ENCODE results near the gene DMRT3.

Gene DMRT3

GRCh38 chr9:962023-962422 lies 14.4 kb upstream of the DMRT3 start:
- TF ChIP-seq GATA2 (IDR thresholded peaks at IDR 0.05; ENCODE audit: low read depth, low read length) (no peak), GATA3 (IDR thresholded peaks at IDR 0.05; ENCODE audit: low read depth, low read length) (no peak)

DNA sequence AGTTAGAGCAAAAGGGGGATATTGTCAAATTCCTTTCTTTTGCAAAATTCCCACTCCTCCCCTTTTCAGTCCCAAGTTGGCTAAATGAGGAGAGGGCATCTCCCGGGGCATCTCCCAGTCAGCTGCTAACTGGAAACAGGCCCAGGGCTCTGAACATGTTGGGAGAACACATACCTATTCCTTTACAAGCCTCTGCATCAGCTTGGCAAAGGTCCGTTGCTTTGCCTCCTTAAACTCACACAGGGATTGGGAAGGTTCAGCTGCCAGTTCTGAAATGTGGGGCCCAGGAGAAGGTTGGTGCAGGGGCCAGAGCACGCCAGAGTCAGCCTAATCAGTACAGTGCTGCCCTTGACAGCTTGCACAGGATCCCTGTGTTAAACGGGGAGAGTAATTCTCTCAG lies 11.0 kb upstream of the DMRT3 start:
- TF ChIP-seq GATA2 (IDR thresholded peaks at IDR 0.05; ENCODE audit: low read depth, low read length) (no peak), GATA3 (IDR thresholded peaks at IDR 0.05; ENCODE audit: low read depth, low read length) (no peak)

- TF ChIP-seq GATA3 (IDR thresholded peaks at IDR 0.05; ENCODE audit: low read depth, low read length) (no peak), GATA2 (IDR thresholded peaks at IDR 0.05; ENCODE audit: low read depth, low read length) (no peak)
Measured at GRCh38 chr9:966870-967269, 9.6 kb upstream of the DMRT3 start.

GRCh38 chr9:967436-967835 lies 9.0 kb upstream of the DMRT3 start:
- TF ChIP-seq GATA3 (IDR thresholded peaks at IDR 0.05; ENCODE audit: low read depth, low read length), result no peak
- no peak for TF ChIP-seq GATA2 (IDR thresholded peaks at IDR 0.05; ENCODE audit: low read depth, low read length)

DNA sequence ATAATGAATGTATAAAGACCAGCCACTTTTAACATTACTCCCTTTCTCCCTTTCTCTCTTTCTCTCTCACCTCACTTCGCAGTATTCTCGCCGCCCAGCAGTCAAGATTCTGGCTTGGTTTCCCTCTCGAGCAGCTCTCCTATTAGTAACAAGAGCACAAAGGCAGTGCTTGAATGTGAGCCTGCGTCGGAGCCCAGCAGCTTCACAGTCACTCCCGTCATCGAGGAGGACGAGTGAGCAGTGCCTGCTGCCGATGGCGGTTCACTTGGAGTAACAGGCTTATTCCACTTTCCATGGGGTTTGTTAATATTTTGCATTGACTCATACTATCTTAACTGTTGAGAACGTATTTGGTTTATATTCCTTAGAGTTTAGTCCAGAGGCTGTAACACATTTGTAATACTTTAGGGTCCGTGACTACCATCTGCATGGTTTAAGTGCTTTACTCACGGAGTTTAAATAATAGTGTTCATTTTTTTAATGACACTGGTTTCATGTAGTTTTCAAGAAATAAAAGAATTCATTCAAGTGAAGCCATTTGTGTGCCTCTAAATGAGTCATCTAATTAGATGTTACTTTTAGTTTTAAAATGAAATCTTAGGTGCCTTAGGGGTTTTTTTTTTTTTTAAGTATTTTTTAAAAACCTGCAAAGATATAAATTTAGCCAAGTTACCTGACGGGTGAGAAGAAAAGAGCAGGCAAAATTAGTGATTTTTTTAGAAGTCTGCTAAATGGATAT lies 8.4 kb upstream of the DMRT3 start:
- TF ChIP-seq GATA3 (IDR thresholded peaks at IDR 0.05; ENCODE audit: low read depth, low read length), result no peak

DNA sequence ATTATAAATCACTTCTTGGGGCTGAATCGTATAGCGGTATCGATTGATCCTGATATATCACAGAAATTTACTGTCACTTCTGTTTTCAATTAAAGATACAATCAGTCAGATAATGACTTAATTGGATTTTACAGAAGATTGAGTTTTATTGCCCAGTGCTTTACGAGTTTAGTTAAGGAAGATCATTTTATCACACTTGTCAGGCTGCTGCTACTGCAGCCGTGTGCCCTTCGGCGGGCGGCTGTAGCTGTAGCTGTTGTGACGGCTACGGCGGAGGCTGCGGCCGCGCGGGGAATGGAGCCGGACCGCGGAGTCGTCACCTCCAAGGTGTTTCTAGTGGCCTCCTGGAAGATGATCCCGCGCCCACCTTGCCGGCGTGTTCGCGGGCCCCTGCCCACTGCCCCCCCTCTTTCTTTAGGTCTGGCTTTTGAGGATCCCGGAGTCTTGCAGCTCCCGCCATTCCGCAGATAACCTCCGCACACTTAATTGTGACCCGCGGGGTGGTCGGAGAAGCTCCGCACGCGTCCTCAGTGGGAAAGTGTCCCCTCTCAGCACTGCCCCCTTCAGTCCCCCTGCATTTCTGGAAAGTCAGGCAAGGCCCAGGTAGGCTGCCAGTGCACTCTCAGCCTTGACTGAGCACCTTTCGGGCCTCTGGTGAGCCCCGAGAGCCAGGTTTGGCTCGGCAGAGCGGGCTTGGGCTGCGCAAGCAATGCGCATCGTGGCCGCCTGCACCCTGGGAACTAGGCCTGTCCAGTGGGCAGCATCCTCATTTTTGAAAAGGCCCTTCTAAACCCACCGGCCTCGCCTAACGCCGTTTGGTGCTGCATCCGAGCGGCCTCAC lies 6.9 kb upstream of the DMRT3 start:
- TF ChIP-seq GATA2 (IDR thresholded peaks at IDR 0.05; ENCODE audit: low read depth, low read length), result no peak
- no peak for TF ChIP-seq GATA3 (IDR thresholded peaks at IDR 0.05; ENCODE audit: low read depth, low read length)

GRCh38 chr9:970151-970996 lies 6.1 kb upstream of the DMRT3 start:
- TF ChIP-seq GATA3 (IDR thresholded peaks at IDR 0.05; ENCODE audit: low read depth, low read length) (no peak), GATA2 (IDR thresholded peaks at IDR 0.05; ENCODE audit: low read depth, low read length) (no peak)

- no peak for TF ChIP-seq GATA2 (IDR thresholded peaks at IDR 0.05; ENCODE audit: low read depth, low read length)
- TF ChIP-seq GATA3 (IDR thresholded peaks at IDR 0.05; ENCODE audit: low read depth, low read length), result no peak
Measured at GRCh38 chr9:971901-972500, 4.5 kb upstream of the DMRT3 start.

DNA sequence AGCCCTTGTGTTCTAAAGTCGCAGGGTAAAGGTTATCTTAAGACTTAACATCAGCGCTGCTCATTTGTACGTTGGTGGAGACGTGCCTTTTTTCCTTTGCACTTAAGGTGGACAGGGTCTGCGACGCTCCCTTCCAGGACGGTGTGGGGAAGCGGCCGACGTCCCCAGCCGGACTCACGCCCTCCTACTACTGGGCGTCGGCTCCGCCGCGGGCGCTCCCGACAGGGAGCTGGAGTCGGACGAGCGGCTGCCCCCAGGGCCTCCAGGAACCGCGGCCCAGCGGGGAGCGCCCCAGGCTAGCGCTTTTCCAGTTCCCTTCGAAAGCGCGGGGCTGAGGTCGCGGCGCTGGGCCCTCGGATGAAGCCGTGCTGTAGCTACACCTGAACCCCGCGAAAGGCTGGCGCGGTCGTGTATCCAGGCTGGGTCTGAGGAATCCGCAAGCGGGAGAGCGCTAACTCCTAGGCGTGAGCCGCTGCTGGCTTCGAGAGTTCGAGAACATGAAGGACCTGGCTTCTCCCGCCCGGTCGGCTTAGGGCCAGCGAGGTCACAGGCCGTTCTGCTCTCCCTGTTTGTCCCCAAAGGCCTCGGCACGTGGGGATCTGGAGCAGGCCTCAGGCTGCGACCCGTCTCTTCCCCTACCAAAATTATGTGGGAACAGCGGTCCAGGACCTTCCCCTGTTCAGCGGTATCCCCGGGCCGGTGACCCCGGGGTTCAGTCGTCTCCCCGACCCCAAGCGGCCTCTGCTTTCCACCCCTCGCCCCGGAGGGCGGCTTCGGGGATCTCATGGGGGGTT lies 3.8 kb upstream of the DMRT3 start:
- TF ChIP-seq GATA3 (IDR thresholded peaks at IDR 0.05; ENCODE audit: low read depth, low read length), result no peak
- no peak for TF ChIP-seq GATA2 (IDR thresholded peaks at IDR 0.05; ENCODE audit: low read depth, low read length)

- TF ChIP-seq GATA3 (IDR thresholded peaks at IDR 0.05; ENCODE audit: low read depth, low read length), result no peak
Measured at GRCh38 chr9:973295-973834, 3.1 kb upstream of the DMRT3 start.

GRCh38 chr9:974031-974995 lies 2.1 kb upstream of the DMRT3 start:
- TF ChIP-seq GATA2 (IDR thresholded peaks at IDR 0.05; ENCODE audit: low read depth, low read length), result no peak
- no peak for TF ChIP-seq GATA3 (IDR thresholded peaks at IDR 0.05; ENCODE audit: low read depth, low read length)
